Measurements from ENCODE around the gene GRID1.

GRID1 gene

DNA sequence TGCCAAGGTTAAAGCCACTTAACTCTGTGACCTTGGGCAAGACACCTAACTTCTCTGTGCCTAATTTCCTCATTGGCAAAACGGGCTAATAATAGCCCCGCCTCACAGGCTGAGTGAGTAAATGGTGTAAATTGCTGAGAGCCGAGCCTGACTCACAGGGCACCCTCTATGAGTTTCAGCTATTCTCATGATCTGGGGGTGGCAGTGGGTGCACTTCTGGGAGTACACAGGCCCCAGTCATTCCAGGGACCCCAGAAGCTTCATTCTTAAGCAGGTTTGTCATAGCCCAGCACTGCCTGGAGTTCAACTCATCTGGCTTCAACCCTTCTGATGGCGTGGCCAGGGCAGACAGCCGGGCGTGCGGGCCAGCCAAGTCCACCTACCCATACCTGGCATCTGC is 137.2 kb downstream of the GRID1 start:
- DNase-seq (ENCODE audit: low spot score), result no peak

DNA sequence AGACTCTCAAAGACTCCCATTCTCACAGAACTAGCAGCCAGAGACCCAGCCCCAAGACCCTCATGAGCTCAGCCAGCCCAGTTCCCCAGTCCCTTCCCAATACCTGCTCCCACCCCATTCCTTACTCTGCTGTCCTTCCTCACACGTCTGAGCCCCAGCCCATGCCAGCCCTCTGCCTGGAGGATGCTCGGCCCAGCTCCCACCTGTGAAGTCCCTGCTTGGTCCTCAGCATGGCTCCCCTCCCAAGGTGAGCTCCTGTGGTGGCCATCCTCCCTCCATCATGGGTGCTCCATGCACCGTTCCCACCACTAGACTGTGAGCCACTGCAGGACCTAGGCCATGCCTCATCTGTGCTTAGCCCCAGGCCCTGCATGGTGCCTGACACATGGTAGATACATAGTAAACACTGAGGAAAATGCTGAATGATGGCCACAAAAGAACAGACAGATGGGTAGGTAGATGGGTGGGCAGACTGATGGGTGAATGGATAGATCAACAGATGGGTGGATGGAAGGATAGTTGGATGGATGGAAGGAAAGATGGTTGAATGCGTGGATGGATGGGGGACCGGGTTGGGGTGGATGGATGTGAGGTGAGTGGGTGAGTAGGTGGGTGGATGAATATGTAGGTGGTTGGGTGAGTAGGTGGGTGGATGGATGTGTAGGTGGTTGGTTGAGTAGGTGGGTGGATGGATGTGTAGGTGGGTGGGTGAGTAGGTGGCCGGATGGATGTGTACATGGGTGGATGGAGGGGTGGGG is 138.9 kb downstream of the GRID1 start:
- DNase-seq (ENCODE audit: low spot score), result no peak

GRCh38 chr10:86226781-86227201 is 139.8 kb downstream of the GRID1 start:
- no peak for DNase-seq (ENCODE audit: low spot score)

DNA sequence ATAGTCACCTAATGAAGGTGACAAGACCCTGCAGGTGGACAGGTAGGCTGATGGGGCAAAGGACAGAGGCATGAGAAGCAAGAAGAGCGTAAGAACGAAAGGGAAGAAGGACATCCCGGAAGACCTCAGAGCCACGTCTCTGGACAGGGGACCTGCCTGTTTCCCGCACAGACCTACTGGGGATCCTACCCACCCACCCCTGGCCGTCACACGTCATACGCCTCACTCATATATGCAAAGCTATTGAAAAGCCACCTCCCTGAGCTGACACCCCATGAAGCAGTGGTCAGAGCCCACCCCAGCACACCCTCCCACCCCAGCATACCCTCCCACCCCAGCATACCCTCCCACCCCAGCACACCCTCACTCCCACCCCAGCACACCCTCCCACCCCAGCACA is 140.6 kb downstream of the GRID1 start:
- no peak for DNase-seq (ENCODE audit: low spot score)

DNA sequence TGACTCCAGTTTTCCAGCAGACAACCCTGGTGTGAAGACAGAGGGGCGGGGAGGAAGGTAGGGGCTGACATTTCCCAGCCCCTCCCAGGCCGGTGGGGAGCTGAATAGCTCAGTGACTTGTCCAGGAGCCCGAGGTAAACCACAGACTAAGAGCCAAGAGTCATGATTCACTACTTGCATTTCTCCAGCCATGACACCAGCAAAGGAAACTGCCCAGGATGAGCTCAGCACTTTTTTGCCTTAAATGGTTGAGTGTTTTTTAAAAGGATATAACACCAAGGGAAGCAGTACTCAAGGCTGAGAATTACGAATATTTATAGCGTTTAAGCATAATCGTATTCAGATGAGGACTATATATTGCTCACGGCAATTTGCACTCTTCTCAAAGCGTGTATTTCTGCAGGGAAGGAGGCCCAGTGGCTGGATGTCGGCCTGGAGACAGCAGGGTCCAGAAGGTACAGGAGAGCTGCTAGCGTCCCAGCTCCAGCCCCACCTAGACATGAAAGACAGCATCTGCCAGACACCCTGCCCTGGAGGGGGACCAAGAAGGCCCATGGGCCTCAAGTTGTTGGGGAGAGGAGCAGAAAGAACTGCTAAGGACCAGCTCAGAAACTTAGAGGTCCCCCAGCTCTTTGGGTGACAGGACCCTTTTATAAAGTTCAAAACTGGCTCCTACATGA is 141.4 kb downstream of the GRID1 start:
- no peak for DNase-seq (ENCODE audit: low spot score)

DNA sequence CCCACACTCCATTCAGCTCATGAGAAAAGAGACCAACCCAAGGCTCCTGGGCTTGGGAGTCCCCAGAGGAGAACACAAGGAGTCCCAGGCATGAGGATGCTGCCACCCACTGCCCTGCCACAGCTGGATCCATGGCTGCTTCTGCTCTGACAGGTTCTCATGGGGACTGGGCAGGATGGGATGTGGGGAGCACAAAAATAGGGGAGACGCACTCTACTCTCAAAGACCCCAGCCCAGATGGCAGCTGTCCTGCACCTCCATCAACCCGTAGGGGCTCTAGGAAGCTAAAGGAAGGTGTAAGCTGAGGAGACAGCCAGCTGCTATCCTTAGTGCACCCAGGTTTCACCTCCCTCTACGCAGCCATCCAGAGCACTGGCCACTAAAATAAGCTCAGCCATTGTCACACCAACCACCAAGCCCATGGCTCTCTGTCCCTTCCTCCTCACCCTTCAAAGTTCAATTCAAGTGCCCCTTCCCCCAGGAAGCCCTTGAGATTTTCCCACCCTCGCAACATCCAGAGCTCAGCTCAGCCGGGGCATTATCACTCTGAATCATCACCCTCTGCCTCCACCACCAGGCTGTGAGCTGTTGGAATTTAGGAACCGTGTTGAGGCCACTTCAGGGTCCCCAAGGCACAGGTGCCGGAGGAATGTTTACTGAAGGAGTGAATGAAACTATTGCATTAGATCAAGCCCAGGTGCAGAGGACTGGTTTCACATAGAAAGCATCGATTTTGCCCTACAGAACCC is 142.1 kb downstream of the GRID1 start:
- DNase-seq (ENCODE audit: low spot score), result no peak

- DNase-seq (ENCODE audit: low spot score), result no peak
These were observed 143.3 kb downstream of the GRID1 start for GRCh38 chr10:86223256-86223655.

GRCh38 chr10:86222687-86223086 is 143.9 kb downstream of the GRID1 start:
- DNase-seq (ENCODE audit: low spot score), result no peak

DNA sequence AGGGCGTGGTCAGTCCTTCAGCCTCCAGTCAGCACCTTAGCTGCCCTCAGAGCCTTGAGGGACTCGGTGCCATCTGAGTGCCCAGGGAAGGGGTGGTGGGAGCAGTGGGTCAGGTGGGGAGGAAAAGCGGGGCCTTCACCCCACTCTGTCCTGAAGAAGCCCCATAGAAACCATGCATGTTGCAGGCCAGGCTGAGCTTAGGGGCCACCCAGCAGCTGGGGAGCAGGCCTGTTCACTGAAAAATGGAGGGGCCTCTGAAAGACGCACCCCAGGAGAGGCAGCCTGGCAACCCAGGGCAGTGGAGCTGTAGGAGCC is 144.3 kb downstream of the GRID1 start:
- no peak for DNase-seq (ENCODE audit: low spot score)

DNA sequence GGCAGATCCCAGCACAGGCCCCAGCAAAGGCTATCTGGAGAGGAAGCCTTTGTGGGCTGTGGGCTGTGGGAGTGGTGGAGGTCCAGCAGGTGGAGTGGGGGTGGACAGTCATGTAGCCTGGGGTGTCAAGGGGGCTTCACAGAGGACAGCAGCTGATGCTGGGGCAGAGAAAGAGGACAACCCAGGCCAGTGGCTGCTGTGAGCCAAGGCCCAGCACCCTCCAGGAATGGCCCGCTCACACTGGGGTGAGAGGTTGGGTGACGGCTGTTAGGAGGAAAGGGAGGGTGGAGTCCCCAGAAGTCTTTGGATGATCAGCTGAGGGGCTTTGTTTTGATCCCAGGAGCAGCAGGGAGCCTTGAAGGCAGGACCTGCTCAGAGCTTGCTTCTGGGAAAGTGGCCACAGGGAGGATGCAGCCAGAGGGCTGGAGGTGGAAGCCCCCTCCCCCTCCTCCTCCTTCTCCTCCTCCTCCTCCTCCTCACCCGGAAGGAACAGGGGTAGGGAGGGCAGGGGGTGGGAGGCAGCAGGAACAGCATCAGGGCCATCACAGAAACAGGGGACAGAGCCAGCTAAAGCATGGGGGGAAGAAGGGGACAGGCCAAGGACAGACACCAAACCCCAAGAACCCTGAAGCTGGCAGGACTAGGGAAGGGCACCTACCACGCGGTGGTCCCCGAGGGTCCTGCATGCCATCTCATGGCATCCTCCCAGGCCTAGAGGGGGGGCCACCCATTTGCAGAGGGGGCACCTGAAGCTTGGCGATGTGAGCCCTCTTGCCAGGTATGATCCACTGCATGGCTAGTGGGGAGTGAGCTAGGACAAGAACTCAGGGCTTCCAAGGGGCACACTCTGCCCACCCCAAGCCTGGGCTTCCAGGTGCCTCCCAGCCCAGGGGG is 144.9 kb downstream of the GRID1 start:
- DNase-seq (ENCODE audit: low spot score), result no peak

DNA sequence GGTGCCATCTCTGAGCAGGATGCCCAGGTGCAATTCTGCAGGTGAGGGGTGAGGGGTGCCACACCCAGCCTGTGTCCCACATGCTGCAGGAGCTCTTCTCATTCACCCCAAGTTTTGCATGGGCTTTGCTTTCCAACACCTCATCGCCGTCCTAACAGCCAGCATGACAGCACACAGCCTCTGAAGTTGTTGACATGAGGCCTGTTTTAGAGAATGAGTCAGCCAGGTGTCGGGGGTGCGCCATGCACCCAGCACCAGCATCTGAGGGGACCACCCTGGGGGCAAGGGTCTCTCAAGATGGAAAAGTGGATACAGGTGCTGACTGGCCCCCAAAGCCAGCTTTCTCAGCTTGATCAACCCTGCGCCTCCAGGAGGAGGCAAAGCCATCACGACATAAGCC is 146.0 kb downstream of the GRID1 start:
- DNase-seq (ENCODE audit: low spot score), result no peak

DNA sequence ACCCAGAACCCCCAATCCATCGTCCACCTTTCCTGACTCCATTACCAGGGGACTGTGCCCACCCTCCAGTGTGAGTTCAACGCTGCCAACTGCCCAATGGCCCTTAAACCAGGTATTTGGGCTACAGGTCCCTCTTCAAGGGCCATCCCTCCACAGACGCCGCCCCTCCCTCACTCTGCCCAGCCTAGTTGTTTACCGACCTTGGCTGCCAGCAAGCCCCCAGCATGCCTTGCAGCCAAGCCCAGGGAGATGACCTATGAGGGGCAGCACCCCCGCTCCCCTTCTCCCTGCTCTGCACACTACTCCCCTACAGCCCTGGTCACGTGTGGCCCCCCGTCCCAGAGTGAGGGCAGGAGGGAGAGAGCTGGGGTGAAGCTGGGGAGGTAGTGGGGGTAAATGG is 147.3 kb downstream of the GRID1 start:
- DNase-seq (ENCODE audit: low spot score), result no peak

GRCh38 chr10:86218842-86219241 is 147.8 kb downstream of the GRID1 start:
- no peak for DNase-seq (ENCODE audit: low spot score)

GRCh38 chr10:86218160-86218559 is 148.4 kb downstream of the GRID1 start:
- DNase-seq (ENCODE audit: low spot score), result no peak

- no peak for DNase-seq (ENCODE audit: low spot score)
These were observed 149.1 kb downstream of the GRID1 start for GRCh38 chr10:86217371-86218080.

DNA sequence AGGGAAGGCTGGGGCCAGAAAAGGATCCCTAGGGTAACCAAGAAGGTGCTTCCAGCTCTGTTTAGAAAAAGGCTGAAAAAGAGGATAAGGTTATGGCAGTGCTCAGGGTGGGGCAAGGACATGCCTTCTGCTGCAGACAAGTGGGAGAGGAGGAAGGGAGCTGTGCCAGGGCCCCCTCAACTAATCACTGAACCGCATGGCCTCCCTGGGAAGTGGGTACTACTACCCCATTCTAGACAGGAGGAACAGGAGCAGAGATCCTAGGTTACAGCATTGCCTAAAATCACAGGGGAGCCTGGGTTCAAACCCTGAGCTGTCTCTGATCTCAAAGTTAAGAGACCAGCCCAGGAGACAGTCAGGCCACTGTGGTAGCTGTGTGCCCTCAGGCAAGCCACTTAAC is 149.7 kb downstream of the GRID1 start:
- no peak for DNase-seq (ENCODE audit: low spot score)

GRCh38 chr10:86215712-86216111 is 150.9 kb downstream of the GRID1 start:
- DNase-seq (ENCODE audit: low spot score), result no peak

DNA sequence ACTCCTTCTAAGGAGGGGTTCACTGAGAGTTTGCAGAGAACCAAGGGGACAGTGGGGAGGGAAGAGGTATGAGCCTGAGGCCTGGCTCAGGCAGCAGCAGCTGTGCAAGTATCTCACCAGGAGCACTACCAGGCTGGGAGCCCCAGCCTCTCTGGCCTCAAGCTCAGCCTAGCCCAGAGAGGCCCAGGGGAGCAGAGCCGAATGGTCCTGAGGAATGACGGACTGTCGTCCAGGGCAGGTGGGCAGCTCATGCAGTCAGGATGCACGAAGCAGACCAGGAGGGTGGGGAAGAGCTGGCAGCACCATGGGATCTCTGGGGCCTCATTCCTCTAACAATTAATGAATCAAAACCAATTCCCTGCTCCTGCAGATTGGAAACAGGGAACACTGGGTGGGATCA is 151.5 kb downstream of the GRID1 start:
- DNase-seq (ENCODE audit: low spot score), result no peak

GRCh38 chr10:86213148-86213547 is 153.4 kb downstream of the GRID1 start:
- no peak for DNase-seq (ENCODE audit: low spot score)

DNA sequence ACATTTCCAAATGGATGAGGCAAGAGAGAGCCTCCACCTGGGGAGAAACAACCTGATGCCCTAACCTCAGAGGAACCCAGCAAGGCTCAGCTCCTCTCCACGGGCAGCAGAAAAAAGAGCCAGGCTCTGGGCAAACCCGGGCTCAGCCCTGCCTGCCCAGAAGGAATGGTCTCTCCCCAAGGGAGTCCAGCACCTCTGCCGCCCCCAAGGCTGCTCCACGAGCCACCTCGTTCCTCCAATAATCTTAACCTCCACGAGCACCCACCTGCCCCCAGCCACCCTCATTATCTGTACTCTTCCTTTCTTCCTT is 154.2 kb downstream of the GRID1 start:
- DNase-seq (ENCODE audit: low spot score), result no peak

GRCh38 chr10:86211691-86212390 is 154.8 kb downstream of the GRID1 start:
- DNase-seq (ENCODE audit: low spot score), result no peak

Measured in germinal center (tissue), 1 donor.